Thyroid gland (tissue), 4 donors: ENCODE measurements around the gene RGS16.

Experiments used
- CTCF ChIP-seq, 6 experiments: fragments of 200-600 bp in 3 of 6; fragments of 450-650 bp in 3 of 6; sonication (generic) in 3 of 6; IDR thresholded peaks; one replicate each; pipeline ENCODE4 v1.5.1; 2016 to 2019; ENCODE audit warnings: antibody characterized with exemption in 6 of 6, mild to moderate bottlenecking in 2 of 6, inconsistent platforms in 1 of 6, moderate library complexity in 1 of 6
- POLR2A ChIP-seq, 2 donors: fragments of 450-650 bp; IDR thresholded peaks; one replicate each; pipeline ENCODE4 v1.6.1; 2017; ENCODE audit warnings: antibody characterized with exemption in 2 of 2, mild to moderate bottlenecking in 2 of 2, moderate library complexity in 1 of 2

GRCh38 chr1:182629499-182630096 lies 25.4 kb upstream of the RGS16 start:
- TF ChIP-seq CTCF (IDR thresholded peaks at IDR 0.05), result no peak
- no peak for TF ChIP-seq POLR2A (IDR thresholded peaks at IDR 0.05)
